Inflammatory macrophage (primary cell): ENCODE data around the gene RTL9.
"Not testable (repeated sequence)": the region's sequence is repeated elsewhere in the genome, so short reads cannot be mapped to it uniquely, and the experiment has no call there.

Source experiments
- DNase-seq, 2 donors: peaks; one replicate each; pipeline ENCODE4 v3.0.0-alpha.2; 2020 to 2022
- total RNA-seq, 18 experiments: gene quantifications; one replicate each; lab custom pipeline; 2026; ENCODE audit warnings: mixed read lengths in 6 of 18, inconsistent platforms in 2 of 18; lab: John Stamatoyannopoulos, UW

RTL9 gene
- 0 to 0.15 (median 0) reads per million in 18 experiments for total RNA-seq

DNA sequence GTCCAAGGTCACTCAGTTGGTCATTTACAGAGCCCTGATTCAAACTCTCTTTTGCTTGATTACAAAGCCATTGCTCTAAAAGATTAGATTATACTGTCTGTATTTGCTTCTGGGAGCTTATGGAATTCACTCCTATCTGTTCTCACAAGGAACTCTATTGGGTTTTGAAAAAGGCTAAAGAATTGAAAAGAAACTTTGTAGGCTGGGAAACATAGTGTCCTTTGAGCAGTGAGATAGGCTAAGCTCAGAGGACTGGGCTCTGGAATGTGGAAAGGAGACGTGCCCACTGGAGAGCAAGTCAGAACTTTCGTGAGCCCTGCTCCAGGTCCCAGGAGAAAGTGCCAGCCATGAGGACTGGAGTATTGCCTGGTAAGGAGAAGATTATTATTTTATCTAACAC lies at the start of gene RTL9:
TSS of gene RTL9 (plus strand) at position 301 of the 400 bp plus-strand sequence. CDS start 91,770 bp downstream, outside the sequence.
- DNase-seq: no peak

DNA sequence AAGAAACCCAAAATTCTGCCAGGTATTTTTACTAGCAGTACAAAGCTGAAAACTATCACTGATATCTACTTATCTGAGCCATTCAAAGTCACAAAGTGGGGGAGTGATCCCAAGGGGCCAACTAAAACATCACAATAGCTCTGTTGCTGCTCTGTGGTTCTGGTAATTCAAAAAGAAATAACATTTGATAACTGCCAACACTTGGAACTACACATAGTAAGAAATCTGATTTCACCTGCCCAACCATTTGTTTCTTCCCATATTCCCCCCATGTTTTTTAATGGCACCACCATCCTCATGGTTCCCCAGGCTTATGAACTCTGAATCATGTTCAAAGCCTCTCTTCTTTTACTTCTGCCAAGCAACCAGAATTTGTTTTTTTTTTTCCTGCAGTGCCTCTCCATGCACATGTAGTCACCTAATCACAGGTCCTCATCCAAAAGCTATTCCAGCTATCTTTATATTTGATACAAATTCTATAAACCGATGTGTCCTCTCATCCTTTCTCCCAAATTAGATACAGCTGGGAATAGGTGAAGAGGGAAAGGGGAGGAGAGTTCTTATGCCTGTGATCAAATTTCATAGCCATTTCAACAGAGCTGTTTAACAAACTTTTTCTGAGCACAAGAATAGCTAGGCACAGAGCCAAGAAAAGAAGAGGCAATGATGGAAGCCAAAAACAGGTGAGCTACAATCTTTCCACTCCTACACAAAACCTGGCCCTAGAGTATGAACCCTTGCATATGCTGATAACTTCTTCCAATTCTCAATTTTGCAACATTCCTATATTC lies 48.5 kb upstream of the RTL9 start:
- DNase-seq: no peak

- no peak for DNase-seq
Measured at GRCh38 chrX:110310896-110311295, 47.8 kb upstream of the RTL9 start.

DNA sequence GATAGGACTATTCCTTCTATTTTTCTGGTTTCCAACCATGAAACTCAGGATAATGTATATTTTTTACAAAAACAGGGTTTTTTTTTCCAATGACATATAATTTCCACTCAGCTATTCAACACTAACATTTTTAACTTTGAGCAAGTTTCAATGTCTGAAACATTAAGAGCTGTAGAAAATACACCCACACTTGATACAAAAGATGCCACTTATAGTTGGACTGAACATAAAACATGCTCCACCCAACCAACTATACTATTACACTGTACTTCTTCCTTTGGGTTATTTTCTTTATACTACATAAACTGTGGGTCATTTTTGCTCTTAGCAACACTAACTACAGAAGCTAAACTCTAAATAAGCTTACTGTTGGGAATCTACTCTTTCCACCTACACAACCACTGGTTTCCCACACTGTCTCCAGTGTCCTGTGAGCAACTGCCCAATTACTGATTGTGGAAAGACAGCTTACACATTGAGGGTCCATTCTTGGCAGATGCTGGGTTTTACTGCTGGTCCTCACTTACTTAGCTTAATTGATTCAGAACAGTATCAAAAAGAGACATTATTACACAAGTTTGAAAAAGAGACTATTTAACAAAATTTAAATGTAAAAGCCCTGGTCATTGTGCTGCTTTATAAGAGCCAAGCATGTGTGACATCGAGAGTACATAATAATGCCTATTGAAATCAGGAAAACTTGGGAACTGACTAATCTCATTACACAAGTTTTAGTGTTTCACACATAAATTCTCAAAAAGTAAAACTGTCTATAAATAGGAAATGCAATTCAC lies 47.0 kb upstream of the RTL9 start:
- no peak for DNase-seq

- DNase-seq: no peak
Measured at GRCh38 chrX:110315551-110315950, 43.1 kb upstream of the RTL9 start.

- no peak for DNase-seq
Measured at GRCh38 chrX:110316351-110317060, 42.1 kb upstream of the RTL9 start.

GRCh38 chrX:110317061-110317819 lies 41.4 kb upstream of the RTL9 start:
- no peak for DNase-seq

GRCh38 chrX:110317820-110318663 lies 40.6 kb upstream of the RTL9 start, which contains the start of gene AMMECR1:
AMMECR1 (minus strand) TSS chrX:110318085; CDS start chrX:110318071, 14 bp downstream.
- DNase-seq: peak; percentile 77 to 89

- no peak for DNase-seq
Measured at GRCh38 chrX:110318664-110318968, 40.0 kb upstream of the RTL9 start.

DNA sequence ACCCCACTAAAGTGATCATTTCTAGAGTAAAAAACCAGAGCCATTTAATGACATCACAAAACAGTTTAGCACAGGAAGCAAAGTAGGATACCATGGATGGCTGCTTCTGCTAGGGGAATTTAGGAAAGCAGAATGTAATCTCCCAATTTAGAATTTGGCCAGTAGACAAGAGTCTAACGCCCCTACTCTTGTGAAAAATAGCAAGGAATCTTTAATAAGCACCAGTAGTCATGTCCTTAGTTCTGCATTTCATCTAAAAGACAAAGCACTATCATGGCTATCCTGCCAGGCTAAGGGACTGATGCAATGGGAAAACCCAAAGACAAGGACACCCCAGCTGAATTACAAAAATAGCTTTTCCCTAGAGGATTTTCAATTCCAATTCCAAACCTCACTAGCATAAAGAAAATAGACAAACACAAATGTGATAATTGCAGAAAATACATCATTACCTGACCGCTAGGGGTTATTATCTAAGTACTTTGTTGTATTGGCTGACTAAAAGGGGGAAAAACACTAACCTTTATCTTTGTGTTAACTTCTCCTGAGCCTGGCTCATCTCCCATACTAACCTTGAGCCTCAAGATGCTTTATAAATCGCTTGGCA lies 38.2 kb upstream of the RTL9 start:
- no peak for DNase-seq

- DNase-seq: no peak
Measured at GRCh38 chrX:110321081-110321480, 37.6 kb upstream of the RTL9 start.

GRCh38 chrX:110321670-110322069 lies 37.0 kb upstream of the RTL9 start:
- DNase-seq: no peak

DNA sequence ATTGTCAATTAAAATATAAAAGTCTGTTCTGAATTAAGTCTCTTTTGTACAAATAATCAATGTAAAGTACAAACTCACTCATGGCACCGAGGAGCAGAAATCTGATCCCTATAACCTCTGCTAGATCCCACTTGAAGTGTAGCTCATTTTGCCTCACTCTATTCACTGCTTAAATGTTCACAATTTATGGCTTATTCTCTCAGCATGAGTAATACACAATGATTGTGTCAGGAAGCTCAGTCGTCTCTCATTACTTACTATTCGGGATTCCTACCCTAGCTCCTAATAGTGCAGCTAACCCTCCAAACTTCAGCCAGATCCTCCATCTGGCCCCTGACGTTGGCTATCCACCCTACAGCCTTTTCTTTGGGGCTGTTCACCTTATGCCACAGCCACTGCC lies 36.0 kb upstream of the RTL9 start:
- no peak for DNase-seq

DNA sequence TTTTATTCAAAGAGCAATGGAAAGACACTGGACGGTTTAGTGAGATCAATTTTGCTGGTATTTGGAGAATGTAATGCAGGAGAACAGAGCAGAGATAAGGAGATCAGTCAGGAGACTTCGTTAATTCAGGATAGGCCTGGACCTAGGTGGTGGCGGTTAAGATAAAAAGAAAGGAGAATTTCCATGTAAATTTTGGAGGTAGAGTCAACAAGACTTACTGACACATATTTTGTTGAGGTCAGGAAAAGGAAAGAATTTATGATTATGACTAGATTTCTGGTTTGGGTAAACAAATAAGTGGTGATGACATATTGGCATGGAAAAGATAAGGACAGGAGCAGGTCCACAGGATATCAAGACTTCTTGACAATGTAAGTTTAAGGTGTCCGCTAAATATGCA lies 31.9 kb upstream of the RTL9 start:
- DNase-seq: no peak

DNA sequence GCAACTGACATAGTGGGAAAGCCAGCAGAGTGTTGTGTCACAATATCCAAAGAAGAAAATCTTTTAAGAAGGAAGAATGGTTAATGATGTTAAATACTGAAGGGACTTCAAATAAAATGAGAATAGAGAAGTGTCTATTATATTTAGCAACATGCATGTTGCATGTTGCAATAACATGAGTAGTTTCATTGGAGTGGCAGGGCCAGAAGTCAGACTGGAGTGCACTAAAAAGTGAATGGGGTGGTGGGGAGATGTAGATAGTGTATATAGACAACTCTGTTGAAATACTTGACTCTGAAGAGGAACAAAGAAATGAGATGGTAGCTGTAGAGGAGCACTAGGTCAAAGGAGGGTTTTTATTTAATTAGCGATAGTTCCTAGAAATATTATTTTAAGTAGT lies 31.3 kb upstream of the RTL9 start:
- DNase-seq: peak; percentile 53 to 79

GRCh38 chrX:110328613-110329012 lies 30.0 kb upstream of the RTL9 start:
- not testable (repeated sequence) for DNase-seq

DNA sequence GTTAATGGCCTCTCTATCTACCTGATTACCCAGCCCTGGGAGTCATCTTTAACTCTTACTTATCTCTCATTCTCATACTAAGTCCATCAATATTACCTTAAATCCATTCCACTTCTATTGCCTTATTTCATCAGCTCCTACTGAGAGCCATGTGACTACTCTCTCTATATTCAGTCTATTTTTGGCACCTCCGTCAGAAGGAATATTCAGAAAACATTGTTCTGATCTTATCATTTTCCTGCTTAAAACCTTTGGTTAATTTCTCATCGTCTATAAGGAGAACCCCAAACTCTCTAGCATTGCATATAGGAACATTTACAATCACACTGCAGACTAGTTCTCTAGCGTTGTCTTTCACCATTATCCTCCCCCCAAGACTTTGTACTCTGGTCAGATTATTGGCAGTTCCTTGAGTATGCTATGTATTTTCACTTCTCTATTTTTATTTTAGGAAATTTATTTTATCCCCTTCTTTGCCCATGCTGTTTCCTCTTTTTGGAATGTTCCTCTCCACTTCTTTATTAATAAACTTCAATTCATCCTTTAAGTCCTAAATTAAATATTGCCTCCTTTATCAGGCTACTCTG lies 27.1 kb upstream of the RTL9 start:
- DNase-seq: peak in 1 of 2 donors; percentile 31

- DNase-seq: not testable (repeated sequence)
Measured at GRCh38 chrX:110333458-110333857, 25.2 kb upstream of the RTL9 start.

- no peak for DNase-seq
Measured at GRCh38 chrX:110338935-110339334, 19.7 kb upstream of the RTL9 start.

GRCh38 chrX:110341189-110342035 lies 17.2 kb upstream of the RTL9 start:
- DNase-seq: no peak
